Adrenal gland (tissue), 12 donors: ENCODE results near the gene IL25. TPM values are rescaled to one million over a fixed set of nuclear protein-coding genes. Genes with fewer than 3 reads are reported as not detected.

Experiments
- DNase-seq, 7 donors: peaks; one replicate each; pipeline ENCODE4 v3.0.0-alpha.2; 2019 to 2020
- H3K27ac ChIP-seq, 5 donors: fragments of 200-600 bp; sonication (generic) in 4 of 5; 1 replicate in 3 of 5; 2 replicates in 2 of 5; pipeline versions ENCODE4 v1.5.1 to v1.8.0; 2016 to 2020; ENCODE audit warnings: mild to moderate bottlenecking in 1 of 5
- H3K27me3 ChIP-seq: fragments of 200-600 bp; 2 replicates; pipeline ENCODE4 v1.8.0; 2021
- H3K36me3 ChIP-seq, 2 donors: fragments of 200-600 bp; replicated peaks in 1 of 2; 1 replicate in 1 of 2; 2 replicates in 1 of 2; pipeline versions ENCODE4 v1.5.1 to v1.8.0; 2018 to 2022
- H3K4me1 ChIP-seq, 2 donors: fragments of 200-600 bp; replicated peaks in 1 of 2; 1 replicate in 1 of 2; 2 replicates in 1 of 2; pipeline versions ENCODE4 v1.5.1 to v1.8.0; 2018 to 2021
- H3K4me3 ChIP-seq, 4 donors: fragments of 200-600 bp; sonication (generic) in 3 of 4; one replicate each; pipeline ENCODE4 v1.5.1; 2016 to 2018
- H3K9me3 ChIP-seq, 3 donors: fragments of 200-600 bp; sonication (generic) in 1 of 3; replicated peaks in 1 of 3; 1 replicate in 2 of 3; 2 replicates in 1 of 3; pipeline versions ENCODE4 v1.5.1 to v1.8.0; 2016 to 2021
- POLR2A ChIP-seq, 2 donors: fragments of 450-650 bp; IDR thresholded peaks; one replicate each; pipeline ENCODE4 v1.6.1; 2017; ENCODE audit warnings: antibody characterized with exemption in 2 of 2, mild to moderate bottlenecking in 2 of 2, moderate library complexity in 1 of 2
- WGBS, 4 donors: extraction: QIAGEN DNeasy Blood & Tissue Kit in 2 of 4; methylation state at CpG; one replicate each; pipeline versions ENCODE4 v1.1.5 to v1.1.7; 2013 to 2017; 5-methylcytosine and 5-hydroxymethylcytosine counted together
- intact Hi-C, 2 donors: fragments of 100-400 bp; cut with DNase I; formaldehyde crosslinking; loops; one replicate each; pipeline versions ENCODE4 v1.14.1 to v1.15.0; 2022 to 2023
- polyA plus RNA-seq, 3 donors: library from polyadenylated mRNA; stranded (reverse); fragments of 200-250 nt in 2 of 3; fragments of 350-450 nt in 1 of 3; fragmentation: Illumina TruSeq in 1 of 3; extraction: RNeasy Lipid Tissue Mini Kit (QIAGEN cat#74804) in 1 of 3; gene quantifications; one replicate each; pipeline ENCODE4 v1.2.3, GENCODE V29; 2013 to 2014
- total RNA-seq, 9 donors: library from RNA; depleted of rRNA in 4 of 9; stranded (reverse); fragments of >200 nt in 4 of 9; fragments of 120-200 nt in 1 of 9; fragmentation: NEBNext Ultra II Directional in 1 of 9; extraction: Animal tissue kit (Norgen Biotek cat#: 25700) in 1 of 9; gene quantifications; one replicate each; pipeline versions ENCODE4 v1.1.0 to v1.2.4, GENCODE V29; 2013 to 2023
- TF ChIP-seq, protein P1 (sequence below), 6 experiments: fragments of 450-650 bp in 4 of 6; fragments of 200-600 bp in 2 of 6; sonication (generic) in 1 of 6; IDR thresholded peaks; 1 replicate in 5 of 6; 2 replicates in 1 of 6; pipeline versions ENCODE4 v1.5.1 to v1.8.0; 2016 to 2021; ENCODE audit warnings: antibody characterized with exemption in 6 of 6, mild to moderate bottlenecking in 2 of 6, moderate library complexity in 1 of 6
- donor health status: healthy with polysubstance abuse.
- donor health status: Bipolar disorder and iron deficiency.
- donor health status: DM: yes; HTN: yes; CAD: no.
- donor health status: DM: no; HTN: no; CAD: no.
- donor health status: DM: no; HTN: no; CAD: no.
- donor health status: DM: yes; HTN: yes; CAD: no.

The IL25 gene
- total and polyA plus RNA-seq, 12 donors, result 0.10 TPM; not detected in 11

DNA sequence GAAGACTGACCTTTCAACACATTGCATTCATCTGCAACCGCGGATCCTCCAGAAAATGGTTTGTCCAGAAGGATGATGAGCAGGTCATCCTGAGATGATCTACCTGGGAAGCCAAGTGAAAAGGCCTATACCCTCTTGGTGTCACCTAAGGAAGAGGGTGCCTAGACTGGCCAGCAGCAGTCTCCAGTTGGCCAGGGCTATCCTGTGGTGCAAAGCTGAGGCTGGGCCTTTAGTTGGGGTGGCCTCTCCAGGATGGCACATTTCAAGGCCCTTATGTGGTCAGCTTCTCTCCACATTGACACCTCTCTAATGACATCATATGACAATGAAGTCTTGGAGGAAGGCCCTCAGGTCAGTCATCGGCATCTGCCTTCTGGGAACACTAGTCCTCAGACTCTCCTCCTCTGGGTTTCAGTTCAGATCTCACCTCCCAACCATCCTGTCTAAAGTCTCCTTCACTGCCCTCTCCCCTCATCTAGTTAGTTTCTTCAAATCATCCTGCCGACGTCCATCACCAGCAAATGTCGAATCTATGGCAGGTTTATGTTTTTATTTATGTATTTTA lies 16.7 kb upstream of the IL25 start:
- peaks cover 11% of the 10 kb centered on the region for H3K27me3 ChIP-seq
- 82 to 86% (median 86%) methylated on average over 6 of the region's 6 CpGs for WGBS, 4 donors
- DNase-seq, result peak in 1 of 7 donors; percentile 42

DNA sequence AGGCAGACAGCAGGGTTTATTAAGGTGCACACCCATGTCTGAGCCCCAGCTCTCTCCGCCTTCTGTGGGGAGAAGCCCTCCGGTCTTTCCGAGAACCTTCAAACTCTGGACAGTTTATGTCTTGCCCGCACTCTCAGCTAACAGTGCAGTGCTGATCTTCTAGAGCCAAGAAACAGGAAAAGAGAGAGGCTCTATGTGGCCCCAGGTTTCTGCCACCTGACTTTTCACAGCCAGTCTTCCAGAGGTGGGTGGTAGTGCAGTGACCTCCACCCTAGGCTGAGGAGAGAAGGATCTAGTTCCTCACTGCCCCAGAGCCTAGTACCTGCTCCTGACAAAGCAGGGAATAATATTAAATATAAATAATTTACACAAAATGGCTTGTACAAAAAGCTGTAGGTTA lies 15.9 kb upstream of the IL25 start:
- peak in 1 of 7 donors; percentile 30 for DNase-seq
- no peaks in the 10 kb centered on the region for H3K36me3 ChIP-seq
- no peak overlapping the region for H3K4me3 ChIP-seq
- no peak overlapping the region for H3K27ac ChIP-seq
- TF ChIP-seq, protein P1, sequence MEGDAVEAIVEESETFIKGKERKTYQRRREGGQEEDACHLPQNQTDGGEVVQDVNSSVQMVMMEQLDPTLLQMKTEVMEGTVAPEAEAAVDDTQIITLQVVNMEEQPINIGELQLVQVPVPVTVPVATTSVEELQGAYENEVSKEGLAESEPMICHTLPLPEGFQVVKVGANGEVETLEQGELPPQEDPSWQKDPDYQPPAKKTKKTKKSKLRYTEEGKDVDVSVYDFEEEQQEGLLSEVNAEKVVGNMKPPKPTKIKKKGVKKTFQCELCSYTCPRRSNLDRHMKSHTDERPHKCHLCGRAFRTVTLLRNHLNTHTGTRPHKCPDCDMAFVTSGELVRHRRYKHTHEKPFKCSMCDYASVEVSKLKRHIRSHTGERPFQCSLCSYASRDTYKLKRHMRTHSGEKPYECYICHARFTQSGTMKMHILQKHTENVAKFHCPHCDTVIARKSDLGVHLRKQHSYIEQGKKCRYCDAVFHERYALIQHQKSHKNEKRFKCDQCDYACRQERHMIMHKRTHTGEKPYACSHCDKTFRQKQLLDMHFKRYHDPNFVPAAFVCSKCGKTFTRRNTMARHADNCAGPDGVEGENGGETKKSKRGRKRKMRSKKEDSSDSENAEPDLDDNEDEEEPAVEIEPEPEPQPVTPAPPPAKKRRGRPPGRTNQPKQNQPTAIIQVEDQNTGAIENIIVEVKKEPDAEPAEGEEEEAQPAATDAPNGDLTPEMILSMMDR (IDR thresholded peaks at IDR 0.05), result no peak
- TF ChIP-seq POLR2A (IDR thresholded peaks at IDR 0.05), result no peak
- H3K4me1 ChIP-seq, result peaks cover 5 to 13% of the 10 kb centered on the region in 2 donors
- no peaks in the 10 kb centered on the region for H3K9me3 ChIP-seq
- H3K27me3 ChIP-seq, result peaks cover 8% of the 10 kb centered on the region
- WGBS, 4 donors, result 79 to 94% (median 89%) methylated on average over 4 of the region's 4 CpGs
- intact Hi-C loops, result no loop called here

More for the DNA sequence above, 16.7 kb upstream of the IL25 start:
- Histone ChIP-seq H3K27ac (no peak overlapping the region), H3K9me3 (no peaks in the 10 kb centered on the region), H3K36me3 (no peaks in the 10 kb centered on the region), H3K4me1 (peaks cover 5 to 14% of the 10 kb centered on the region in 2 donors), H3K4me3 (no peak overlapping the region)
- TF ChIP-seq, protein P1 (IDR thresholded peaks at IDR 0.05), result no peak
- no peak for TF ChIP-seq POLR2A (IDR thresholded peaks at IDR 0.05)
- intact Hi-C loops, result no loop called here

DNA sequence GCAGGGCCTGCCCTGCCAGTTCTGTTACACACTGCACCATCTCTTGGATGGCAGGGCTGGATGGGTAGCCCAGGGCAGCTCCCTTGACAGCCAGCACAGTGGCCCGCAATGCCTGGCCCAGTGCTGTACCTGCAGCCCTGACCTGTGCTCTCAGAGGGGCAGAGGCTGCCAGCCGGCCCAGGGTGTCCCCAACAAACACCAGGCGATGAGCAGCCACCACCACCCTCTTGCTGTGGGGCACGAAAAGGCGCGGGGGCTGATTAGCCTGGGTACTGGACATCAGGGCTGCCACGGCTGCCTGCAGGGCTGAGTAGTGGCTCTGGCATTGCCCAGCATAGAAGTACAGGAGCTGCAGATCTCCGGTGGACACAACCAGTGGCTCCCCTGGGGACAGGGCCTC lies 15.3 kb upstream of the IL25 start:
- intact Hi-C loops, result no loop called here
- Histone ChIP-seq H3K27me3 (peaks cover 4% of the 10 kb centered on the region), H3K4me3 (no peak overlapping the region), H3K27ac (no peak overlapping the region), H3K9me3 (no peaks in the 10 kb centered on the region), H3K36me3 (no peaks in the 10 kb centered on the region), H3K4me1 (peaks cover 0 to 7% of the 10 kb centered on the region in 2 donors)
- DNase-seq, result peak in 1 of 7 donors; percentile 44
- TF ChIP-seq, protein P1 (IDR thresholded peaks at IDR 0.05), result no peak
- TF ChIP-seq POLR2A (IDR thresholded peaks at IDR 0.05), result no peak
- 74 to 90% (median 85%) methylated on average over 7 to 8 of the region's 8 CpGs for WGBS, 4 donors

DNA sequence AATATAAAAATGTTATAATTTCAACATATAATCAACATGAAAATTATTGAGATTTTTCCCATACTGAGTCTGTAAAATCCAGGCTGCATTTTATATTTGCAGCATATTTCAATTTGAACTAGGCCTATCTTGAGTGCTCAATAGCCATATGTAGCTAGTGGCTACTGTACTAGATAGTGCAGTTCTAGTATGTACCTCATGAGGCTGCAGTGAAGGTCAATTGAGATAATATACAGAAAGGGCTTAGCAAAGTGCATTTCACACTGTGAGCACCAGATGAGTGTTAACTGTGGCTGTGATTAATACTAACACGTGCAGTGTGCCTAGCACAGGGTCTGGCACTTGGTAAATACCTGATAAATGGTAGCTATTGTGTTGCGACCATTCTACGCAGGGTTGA lies 14.6 kb upstream of the IL25 start:
- H3K4me3 ChIP-seq, result no peak overlapping the region
- no peaks in the 10 kb centered on the region for H3K9me3 ChIP-seq
- no peaks in the 10 kb centered on the region for H3K36me3 ChIP-seq
- H3K4me1 ChIP-seq, result no peaks in the 10 kb centered on the region
- peaks cover 4% of the 10 kb centered on the region for H3K27me3 ChIP-seq
- H3K27ac ChIP-seq, result no peak overlapping the region
- peak in 1 of 7 donors; percentile 37 for DNase-seq
- WGBS, 4 donors, result 74 to 84% (median 80%) methylated on average over 3 of the region's 3 CpGs
- intact Hi-C loops, result no loop called here
- TF ChIP-seq, protein P1 (IDR thresholded peaks at IDR 0.05), result no peak
- TF ChIP-seq POLR2A (IDR thresholded peaks at IDR 0.05), result no peak
